22Rv1 (cell line): ENCODE data around the gene RERE.

Experiments
- ZFX ChIP-seq: fragments of 450-650 bp; IDR thresholded peaks from 2 replicates; pipeline ENCODE4 v1.6.1; 2017; ENCODE audit warnings: antibody characterized with exemption, borderline replicate concordance
- TF ChIP-seq, protein P1 (sequence below): fragments of 450-650 bp; IDR thresholded peaks from 2 replicates; pipeline ENCODE4 v1.5.1; 2017; ENCODE audit warnings: mild to moderate bottlenecking

GRCh38 chr1:8495928-8496401, 321.5 kb downstream of the RERE start:
- TF ChIP-seq, protein P1, sequence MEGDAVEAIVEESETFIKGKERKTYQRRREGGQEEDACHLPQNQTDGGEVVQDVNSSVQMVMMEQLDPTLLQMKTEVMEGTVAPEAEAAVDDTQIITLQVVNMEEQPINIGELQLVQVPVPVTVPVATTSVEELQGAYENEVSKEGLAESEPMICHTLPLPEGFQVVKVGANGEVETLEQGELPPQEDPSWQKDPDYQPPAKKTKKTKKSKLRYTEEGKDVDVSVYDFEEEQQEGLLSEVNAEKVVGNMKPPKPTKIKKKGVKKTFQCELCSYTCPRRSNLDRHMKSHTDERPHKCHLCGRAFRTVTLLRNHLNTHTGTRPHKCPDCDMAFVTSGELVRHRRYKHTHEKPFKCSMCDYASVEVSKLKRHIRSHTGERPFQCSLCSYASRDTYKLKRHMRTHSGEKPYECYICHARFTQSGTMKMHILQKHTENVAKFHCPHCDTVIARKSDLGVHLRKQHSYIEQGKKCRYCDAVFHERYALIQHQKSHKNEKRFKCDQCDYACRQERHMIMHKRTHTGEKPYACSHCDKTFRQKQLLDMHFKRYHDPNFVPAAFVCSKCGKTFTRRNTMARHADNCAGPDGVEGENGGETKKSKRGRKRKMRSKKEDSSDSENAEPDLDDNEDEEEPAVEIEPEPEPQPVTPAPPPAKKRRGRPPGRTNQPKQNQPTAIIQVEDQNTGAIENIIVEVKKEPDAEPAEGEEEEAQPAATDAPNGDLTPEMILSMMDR = no peak
- TF ChIP-seq ZFX = no peak
